GM19239 (cell line): ENCODE measurements around the gene MSI2.

Experiments used
- DNase-seq: peaks from one replicate; pipeline ENCODE4 v3.0.0; 2011; ENCODE audit warnings: low spot score; ENCODE audit not compliant: insufficient read length
- FAIRE-seq: peaks from 2 replicates; lab custom pipeline; 2011; peaks lifted over from hg19 to GRCh38; lab: Jason Lieb, UNC

MSI2 gene

GRCh38 chr17:57266902-57267311, 10.6 kb downstream of the MSI2 start:
- DNase-seq (no peak), FAIRE-seq (no peak)

DNA sequence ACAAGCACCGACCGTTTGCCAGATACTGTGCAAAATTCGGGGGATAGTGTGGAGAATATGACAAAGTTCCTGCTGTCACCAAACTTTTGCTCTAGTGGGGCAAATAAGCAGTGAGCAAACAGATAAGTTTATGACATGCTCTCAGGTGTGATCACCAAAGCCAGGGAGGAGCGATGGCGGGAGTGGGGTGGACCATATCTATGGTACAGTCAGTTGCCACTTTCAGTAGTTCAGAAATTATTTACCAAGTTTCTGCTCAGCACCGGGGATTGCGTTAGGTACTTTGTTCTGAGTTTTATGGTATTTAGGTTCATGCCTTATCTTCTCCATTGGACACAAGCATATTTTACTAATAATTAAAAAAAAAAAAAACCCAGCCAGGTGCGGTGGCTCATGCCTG, 11.9 kb downstream of the MSI2 start:
- FAIRE-seq (no peak), DNase-seq (no peak)

DNA sequence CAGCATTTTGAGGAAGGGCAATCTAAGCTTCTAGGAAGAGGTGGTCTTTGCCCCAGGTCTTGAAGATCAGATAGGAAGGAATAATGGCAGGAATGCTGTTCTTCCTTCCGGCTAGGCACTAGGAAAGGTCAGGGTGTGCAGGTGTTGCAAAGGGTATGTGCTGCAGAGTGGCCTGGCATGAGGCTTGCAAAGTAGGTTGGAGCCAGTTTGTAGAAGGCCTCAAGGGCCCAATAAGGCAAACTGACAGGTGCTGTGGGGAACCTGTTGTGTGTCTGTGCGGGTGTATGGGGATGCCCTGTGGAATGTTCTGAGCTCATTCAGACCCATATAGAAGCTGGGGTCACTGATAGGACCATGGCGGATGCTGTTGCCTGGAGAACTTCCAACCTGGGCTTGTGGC, 12.7 kb downstream of the MSI2 start:
- no peak for FAIRE-seq
- DNase-seq: no peak

DNA sequence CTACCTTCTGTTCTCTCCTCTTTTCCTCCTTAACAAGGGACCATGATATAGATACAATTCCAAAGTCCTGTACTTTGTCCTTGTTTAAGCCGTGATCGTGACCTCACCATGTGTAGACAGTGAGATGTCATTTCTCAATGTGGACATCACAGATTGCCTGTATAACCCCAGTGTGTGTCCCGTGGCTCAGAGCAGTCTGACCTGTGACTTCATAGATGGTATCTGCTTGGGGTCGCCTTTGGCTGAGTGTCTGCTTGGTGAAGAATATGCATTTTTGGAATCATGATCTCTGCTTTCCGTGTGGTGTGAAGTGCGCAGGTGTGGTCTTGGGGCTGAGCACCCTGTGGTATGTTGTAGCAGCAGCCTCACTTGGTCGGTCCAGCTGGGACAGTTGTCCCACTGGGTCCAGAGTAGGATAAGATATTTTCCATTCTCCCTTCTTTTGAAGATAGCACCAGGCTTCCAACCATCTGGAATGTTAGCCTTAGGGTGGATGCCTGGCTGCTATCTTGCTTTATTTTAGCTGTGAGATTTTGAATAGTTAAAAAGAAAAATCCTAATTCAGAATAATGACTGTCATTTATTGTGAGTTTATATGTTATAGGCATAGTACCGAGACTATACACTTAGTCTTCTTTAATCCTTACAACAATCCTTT, 13.4 kb downstream of the MSI2 start:
- FAIRE-seq (no peak), DNase-seq (no peak)

GRCh38 chr17:57270801-57271245, 14.5 kb downstream of the MSI2 start:
- DNase-seq: no peak
- no peak for FAIRE-seq

GRCh38 chr17:57271821-57272220, 15.5 kb downstream of the MSI2 start:
- no peak for FAIRE-seq
- DNase-seq: no peak

DNA sequence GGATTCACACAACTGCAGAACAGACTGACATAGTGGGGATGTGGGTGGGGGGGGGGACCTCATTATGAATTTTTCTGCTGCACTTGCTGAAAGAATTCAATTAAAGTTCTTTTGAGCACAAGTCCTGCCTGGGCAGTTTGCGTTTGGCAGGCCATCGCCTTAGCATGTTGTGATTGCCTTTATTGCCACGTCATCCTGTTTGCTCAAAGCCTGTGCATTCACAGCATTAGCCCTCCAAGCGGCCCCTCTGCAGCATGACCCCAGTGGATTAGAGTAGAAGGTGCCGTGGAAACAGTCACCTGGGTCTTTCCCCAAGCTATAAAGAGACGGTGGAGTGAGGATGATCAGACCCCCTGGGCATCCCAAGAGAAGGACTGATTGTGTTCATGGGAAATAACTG, 17.2 kb downstream of the MSI2 start:
- no peak for DNase-seq
- no peak for FAIRE-seq

DNA sequence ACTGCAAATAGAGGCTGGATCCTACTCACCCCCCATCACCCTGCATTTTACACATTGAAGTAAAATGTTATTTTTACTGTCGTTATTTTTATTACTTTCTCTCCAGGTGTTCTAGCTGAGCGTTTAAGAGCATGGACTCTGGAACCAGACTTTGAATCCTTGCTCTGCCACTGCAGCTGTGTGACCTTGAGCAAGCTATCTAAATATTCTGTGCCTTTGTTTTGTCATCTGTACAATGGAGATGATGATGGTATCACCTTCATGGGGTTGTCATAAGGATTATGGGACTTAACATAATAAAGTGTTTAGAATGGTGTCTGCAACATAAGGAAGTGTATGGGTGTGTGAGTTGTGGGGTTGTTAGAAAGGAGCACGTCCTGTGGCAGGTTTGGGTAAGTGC, 17.8 kb downstream of the MSI2 start:
- DNase-seq (no peak), FAIRE-seq (no peak)

DNA sequence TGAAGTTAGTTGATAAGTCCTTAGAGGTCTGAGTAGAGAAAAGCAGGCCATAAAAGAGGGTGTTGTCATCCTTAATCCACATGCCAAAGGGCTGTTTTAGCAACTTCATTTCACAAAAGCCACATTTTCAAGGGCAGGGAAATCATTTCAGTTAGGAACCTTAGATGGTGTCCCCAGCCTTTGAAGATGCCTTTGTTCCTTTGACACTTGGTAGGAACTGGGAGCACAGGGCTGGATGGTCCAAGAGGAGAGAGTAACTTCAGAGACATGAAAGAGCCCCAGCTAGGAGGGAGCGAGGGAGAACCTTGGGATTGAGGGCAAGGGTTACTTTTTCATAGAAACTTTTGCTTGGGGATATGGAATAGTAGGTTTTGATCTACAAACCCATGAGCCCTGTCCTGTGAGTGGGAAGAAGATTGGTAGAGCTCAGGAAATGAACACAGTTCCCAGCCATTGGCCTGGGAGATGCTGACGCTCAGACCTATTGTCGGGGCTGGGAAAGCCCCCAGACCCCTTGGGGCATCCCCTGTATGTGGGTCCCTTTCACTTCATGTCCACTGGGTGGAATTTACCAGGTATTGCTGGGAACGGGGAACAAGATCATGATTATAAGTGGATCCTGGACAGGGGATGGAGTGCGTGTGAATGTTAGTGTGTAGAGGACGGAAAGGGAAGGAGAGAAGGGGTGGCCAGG, 18.9 kb downstream of the MSI2 start:
- DNase-seq (no peak), FAIRE-seq (no peak)

- no peak for DNase-seq
- FAIRE-seq: no peak
Observed at GRCh38 chr17:57276621-57277020, 20.3 kb downstream of the MSI2 start.

DNA sequence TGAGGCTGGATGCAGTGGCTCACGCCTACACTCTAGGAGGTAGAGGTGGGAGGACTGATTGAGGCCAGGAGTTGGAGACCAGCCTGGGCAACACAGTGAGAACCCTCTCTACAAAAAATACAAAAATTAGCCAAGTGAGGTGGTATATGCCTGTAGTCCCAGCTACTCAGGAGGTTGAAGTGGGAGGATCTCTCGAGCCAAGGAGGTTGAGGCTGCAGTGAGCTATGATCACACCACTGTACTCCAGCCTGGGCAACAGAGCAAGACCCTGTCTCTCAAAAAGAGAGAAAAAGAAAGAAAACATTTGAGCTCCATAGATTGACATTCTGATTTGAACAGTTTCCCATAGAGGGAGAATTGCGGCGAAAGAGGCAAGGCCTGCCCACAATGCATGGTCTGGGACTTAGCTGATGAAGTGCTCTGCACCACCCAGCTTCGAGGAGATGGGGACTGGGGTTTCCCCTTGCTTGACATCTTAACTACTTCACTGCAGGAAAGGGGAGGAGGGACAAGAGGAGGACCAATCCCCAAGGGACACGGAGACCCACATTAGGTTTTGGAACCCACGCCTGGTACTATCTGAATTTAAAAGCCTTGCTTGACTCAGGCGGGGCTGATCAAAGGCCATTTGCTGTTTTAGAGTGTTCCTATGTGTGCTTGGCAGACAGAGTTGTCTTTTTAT, 21.7 kb downstream of the MSI2 start:
- DNase-seq (no peak), FAIRE-seq (no peak)

- FAIRE-seq: no peak
- no peak for DNase-seq
Observed at GRCh38 chr17:57278740-57279387, 22.5 kb downstream of the MSI2 start.

- DNase-seq: no peak
- no peak for FAIRE-seq
Observed at GRCh38 chr17:57279432-57279831, 23.1 kb downstream of the MSI2 start.

DNA sequence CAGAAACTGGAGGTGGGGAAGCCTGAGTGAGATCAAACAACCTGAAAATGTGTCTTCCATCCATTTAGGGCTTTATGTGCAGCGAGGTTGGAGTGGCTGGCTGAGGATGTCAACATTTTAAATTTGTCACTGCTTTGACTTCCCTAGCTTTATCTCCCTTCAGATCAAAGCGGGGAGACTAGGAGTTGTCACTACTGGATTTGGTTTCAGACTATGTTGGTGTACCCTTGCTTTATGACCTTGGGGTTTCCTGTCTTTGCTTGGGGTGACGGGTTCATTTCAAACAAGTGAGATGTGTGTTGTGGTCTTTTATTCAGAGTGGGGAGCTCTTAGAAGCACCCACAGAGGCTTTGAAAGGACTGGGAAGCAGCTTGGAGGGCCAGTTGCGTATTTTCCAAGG, 25.6 kb downstream of the MSI2 start:
- DNase-seq (no peak), FAIRE-seq (no peak)

GRCh38 chr17:57282296-57282695, 26.0 kb downstream of the MSI2 start:
- no peak for FAIRE-seq
- no peak for DNase-seq

- DNase-seq: no peak
- FAIRE-seq: no peak
Observed at GRCh38 chr17:57283203-57283971, 27.1 kb downstream of the MSI2 start.

DNA sequence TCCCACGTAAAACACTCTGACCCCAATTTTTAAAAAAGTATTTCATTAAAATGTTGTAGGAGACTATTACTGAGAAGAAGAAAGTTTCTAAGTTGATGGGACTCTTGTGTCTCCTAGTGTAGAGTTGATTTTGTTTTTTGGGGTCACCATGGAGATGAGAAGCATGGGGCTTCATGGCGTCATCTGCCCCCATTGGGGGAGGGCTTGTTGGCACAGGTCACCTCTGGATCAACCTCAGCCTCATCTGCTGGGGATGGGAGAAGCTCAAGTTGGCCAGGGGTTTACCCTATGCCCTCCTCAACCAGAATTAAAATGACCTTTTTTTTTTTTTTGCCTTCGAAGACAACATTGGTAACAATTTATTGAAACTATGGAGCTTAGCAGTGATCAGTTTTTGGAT, 28.3 kb downstream of the MSI2 start:
- no peak for FAIRE-seq
- no peak for DNase-seq

- DNase-seq: peak; percentile 21
- peak; percentile 87 for FAIRE-seq
Observed at GRCh38 chr17:57284984-57285646, 28.8 kb downstream of the MSI2 start.

DNA sequence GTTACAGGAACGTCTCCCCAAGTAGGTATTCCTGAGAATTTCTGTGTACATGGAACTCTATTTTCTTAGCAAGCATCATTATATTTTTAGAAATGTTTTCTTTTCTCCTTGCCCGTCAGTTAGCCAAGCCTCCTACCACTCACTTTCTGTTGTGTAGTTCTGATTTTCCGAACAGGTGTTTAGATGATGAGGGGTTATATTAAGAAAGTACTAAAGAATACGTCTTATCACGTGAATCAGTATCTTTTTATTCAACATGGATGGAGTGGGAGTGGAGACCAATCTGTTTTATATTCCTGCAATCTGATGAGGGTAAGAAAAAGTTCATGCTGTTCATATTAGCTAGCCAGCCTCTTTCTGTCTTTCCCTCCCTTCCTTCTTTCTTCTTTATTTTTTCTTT, 29.4 kb downstream of the MSI2 start:
- FAIRE-seq (no peak), DNase-seq (no peak)
